ENCODE measurements around the gene PSPH.
A peak's percentile ranks its signal among the peaks of the same experiment; 100 is the strongest.

GRCh38 chr7:56079450-56080185 is 28.4 kb upstream of the PSPH start:
- TF ChIP-seq POLR2A (IDR thresholded peaks at IDR 0.05) (no peak), CTCF (IDR thresholded peaks at IDR 0.05 in 8 of 11, conservative IDR thresholded peaks at IDR 0.05 in 3 of 11) (peak in 5 of 11 experiments; percentile 20 to 60 (median 42)), POLR2AphosphoS5 (IDR thresholded peaks at IDR 0.05) (peak; percentile 14 to 65 (median 56))

Data from spleen (tissue), 7 donors.